Measurements from ENCODE around the gene CAPRIN1.

CAPRIN1 gene

GRCh38 chr11:34021977-34022735 lies 29.4 kb upstream of the CAPRIN1 start:
- TF ChIP-seq CTCF (IDR thresholded peaks at IDR 0.05; ENCODE audit: low read depth, low read length), result no peak
- no peak overlapping the region for H3K4me3 ChIP-seq (ENCODE audit: low read depth, low read length)

- TF ChIP-seq CTCF (IDR thresholded peaks at IDR 0.05; ENCODE audit: low read depth, low read length), result no peak
- H3K4me3 ChIP-seq (ENCODE audit: low read depth, low read length), result no peak overlapping the region
These were observed 25.1 kb upstream of the CAPRIN1 start for GRCh38 chr11:34026432-34026831.

GRCh38 chr11:34027516-34028408 lies 23.8 kb upstream of the CAPRIN1 start:
- no peak overlapping the region for H3K4me3 ChIP-seq (ENCODE audit: low read depth, low read length)
- no peak for TF ChIP-seq CTCF (IDR thresholded peaks at IDR 0.05; ENCODE audit: low read depth, low read length)

- H3K4me3 ChIP-seq (ENCODE audit: low read depth, low read length), result no peak overlapping the region
- no peak for TF ChIP-seq CTCF (IDR thresholded peaks at IDR 0.05; ENCODE audit: low read depth, low read length)
These were observed 23.1 kb upstream of the CAPRIN1 start for GRCh38 chr11:34028425-34028824.

- H3K4me3 ChIP-seq (ENCODE audit: low read depth, low read length), result no peak overlapping the region
- no peak for TF ChIP-seq CTCF (IDR thresholded peaks at IDR 0.05; ENCODE audit: low read depth, low read length)
These were observed 22.4 kb upstream of the CAPRIN1 start for GRCh38 chr11:34029176-34029575.

- no peak for TF ChIP-seq CTCF (IDR thresholded peaks at IDR 0.05; ENCODE audit: low read depth, low read length)
- H3K4me3 ChIP-seq (ENCODE audit: low read depth, low read length), result no peak overlapping the region
These were observed 21.1 kb upstream of the CAPRIN1 start for GRCh38 chr11:34030382-34030781.

- H3K4me3 ChIP-seq (ENCODE audit: low read depth, low read length), result no peak overlapping the region
- TF ChIP-seq CTCF (IDR thresholded peaks at IDR 0.05; ENCODE audit: low read depth, low read length), result no peak
These were observed 18.1 kb upstream of the CAPRIN1 start for GRCh38 chr11:34033399-34033798.
